ENCODE results near the gene CERS6.

CERS6 gene

GRCh38 chr2:168583710-168584521 lies 127.8 kb downstream of the CERS6 start:
- TF ChIP-seq, protein P1, sequence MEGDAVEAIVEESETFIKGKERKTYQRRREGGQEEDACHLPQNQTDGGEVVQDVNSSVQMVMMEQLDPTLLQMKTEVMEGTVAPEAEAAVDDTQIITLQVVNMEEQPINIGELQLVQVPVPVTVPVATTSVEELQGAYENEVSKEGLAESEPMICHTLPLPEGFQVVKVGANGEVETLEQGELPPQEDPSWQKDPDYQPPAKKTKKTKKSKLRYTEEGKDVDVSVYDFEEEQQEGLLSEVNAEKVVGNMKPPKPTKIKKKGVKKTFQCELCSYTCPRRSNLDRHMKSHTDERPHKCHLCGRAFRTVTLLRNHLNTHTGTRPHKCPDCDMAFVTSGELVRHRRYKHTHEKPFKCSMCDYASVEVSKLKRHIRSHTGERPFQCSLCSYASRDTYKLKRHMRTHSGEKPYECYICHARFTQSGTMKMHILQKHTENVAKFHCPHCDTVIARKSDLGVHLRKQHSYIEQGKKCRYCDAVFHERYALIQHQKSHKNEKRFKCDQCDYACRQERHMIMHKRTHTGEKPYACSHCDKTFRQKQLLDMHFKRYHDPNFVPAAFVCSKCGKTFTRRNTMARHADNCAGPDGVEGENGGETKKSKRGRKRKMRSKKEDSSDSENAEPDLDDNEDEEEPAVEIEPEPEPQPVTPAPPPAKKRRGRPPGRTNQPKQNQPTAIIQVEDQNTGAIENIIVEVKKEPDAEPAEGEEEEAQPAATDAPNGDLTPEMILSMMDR (IDR thresholded peaks at IDR 0.05; ENCODE audit: low read length, missing control alignments) = no peak
- peak; percentile 73 for DNase-seq (ENCODE audit: low read depth)
- H3K4me3 ChIP-seq (replicated peaks; ENCODE audit: low read depth, low read length) = no peak overlapping the region

- no peak for DNase-seq (ENCODE audit: low read depth)
- TF ChIP-seq, protein P1 (IDR thresholded peaks at IDR 0.05; ENCODE audit: low read length, missing control alignments) = no peak
- no peak overlapping the region for H3K4me3 ChIP-seq (replicated peaks; ENCODE audit: low read depth, low read length)
Observed at GRCh38 chr2:168584911-168585310, 128.8 kb downstream of the CERS6 start.

- TF ChIP-seq, protein P1 (IDR thresholded peaks at IDR 0.05; ENCODE audit: low read length, missing control alignments) = no peak
- H3K4me3 ChIP-seq (replicated peaks; ENCODE audit: low read depth, low read length) = no peak overlapping the region
- DNase-seq (ENCODE audit: low read depth) = no peak
Observed at GRCh38 chr2:168585700-168586099, 129.6 kb downstream of the CERS6 start.

GRCh38 chr2:168587307-168587706 lies 131.2 kb downstream of the CERS6 start:
- no peak overlapping the region for H3K4me3 ChIP-seq (replicated peaks; ENCODE audit: low read depth, low read length)
- no peak for DNase-seq (ENCODE audit: low read depth)
- TF ChIP-seq, protein P1 (IDR thresholded peaks at IDR 0.05; ENCODE audit: low read length, missing control alignments) = no peak

- DNase-seq (ENCODE audit: low read depth) = no peak
- TF ChIP-seq, protein P1 (IDR thresholded peaks at IDR 0.05; ENCODE audit: low read length, missing control alignments) = no peak
- no peak overlapping the region for H3K4me3 ChIP-seq (replicated peaks; ENCODE audit: low read depth, low read length)
Observed at GRCh38 chr2:168589236-168590211, 133.5 kb downstream of the CERS6 start.

- TF ChIP-seq, protein P1 (IDR thresholded peaks at IDR 0.05; ENCODE audit: low read length, missing control alignments) = no peak
- no peak for DNase-seq (ENCODE audit: low read depth)
- no peak overlapping the region for H3K4me3 ChIP-seq (replicated peaks; ENCODE audit: low read depth, low read length)
Observed at GRCh38 chr2:168592181-168592831, 136.2 kb downstream of the CERS6 start.
